Prostate gland (tissue), 2 donors: ENCODE results near the gene CCR5.

Experiments
- POLR2A ChIP-seq: fragments of 450-650 bp; IDR thresholded peaks from one replicate; pipeline ENCODE4 v1.6.1; 2016; ENCODE audit warnings: antibody characterized with exemption, mild to moderate bottlenecking
- TF ChIP-seq, protein P1 (sequence below), 4 experiments: fragments of 200-600 bp in 2 of 4; fragments of 450-650 bp in 2 of 4; sonication (generic) in 2 of 4; IDR thresholded peaks; 1 replicate in 3 of 4; 2 replicates in 1 of 4; pipeline ENCODE4 v1.5.1; 2016 to 2019; ENCODE audit warnings: antibody characterized with exemption in 4 of 4, mild to moderate bottlenecking in 2 of 4, moderate library complexity in 2 of 4

DNA sequence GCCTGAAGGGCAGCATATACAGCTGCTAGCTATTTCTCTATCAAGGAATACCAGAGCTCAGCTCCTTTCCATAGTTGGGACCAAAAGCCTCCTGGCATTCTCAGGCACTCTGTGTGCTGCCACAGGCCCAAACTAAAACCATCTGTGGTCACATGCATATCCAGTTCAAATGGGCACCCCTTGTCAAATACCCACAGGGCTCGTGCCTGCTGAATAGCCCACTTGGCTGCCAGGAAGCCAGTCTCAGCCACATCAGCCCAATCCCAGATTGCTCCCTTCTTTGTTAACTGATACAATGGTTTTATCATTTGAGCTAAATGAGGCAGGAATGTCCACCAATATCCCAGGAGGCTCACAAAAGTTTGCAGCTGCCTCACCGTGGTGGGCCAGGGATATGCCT is 50.2 kb downstream of the CCR5 start:
- TF ChIP-seq, protein P1, sequence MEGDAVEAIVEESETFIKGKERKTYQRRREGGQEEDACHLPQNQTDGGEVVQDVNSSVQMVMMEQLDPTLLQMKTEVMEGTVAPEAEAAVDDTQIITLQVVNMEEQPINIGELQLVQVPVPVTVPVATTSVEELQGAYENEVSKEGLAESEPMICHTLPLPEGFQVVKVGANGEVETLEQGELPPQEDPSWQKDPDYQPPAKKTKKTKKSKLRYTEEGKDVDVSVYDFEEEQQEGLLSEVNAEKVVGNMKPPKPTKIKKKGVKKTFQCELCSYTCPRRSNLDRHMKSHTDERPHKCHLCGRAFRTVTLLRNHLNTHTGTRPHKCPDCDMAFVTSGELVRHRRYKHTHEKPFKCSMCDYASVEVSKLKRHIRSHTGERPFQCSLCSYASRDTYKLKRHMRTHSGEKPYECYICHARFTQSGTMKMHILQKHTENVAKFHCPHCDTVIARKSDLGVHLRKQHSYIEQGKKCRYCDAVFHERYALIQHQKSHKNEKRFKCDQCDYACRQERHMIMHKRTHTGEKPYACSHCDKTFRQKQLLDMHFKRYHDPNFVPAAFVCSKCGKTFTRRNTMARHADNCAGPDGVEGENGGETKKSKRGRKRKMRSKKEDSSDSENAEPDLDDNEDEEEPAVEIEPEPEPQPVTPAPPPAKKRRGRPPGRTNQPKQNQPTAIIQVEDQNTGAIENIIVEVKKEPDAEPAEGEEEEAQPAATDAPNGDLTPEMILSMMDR (IDR thresholded peaks at IDR 0.05) = no peak
- TF ChIP-seq POLR2A = no peak
